HFFc6 (cell line): ENCODE results near the gene ZDHHC19. TPM values are rescaled to one million over a fixed set of nuclear protein-coding genes. Genes with fewer than 3 reads are reported as not detected.

Experiments
- DNase-seq: peaks from one replicate; pipeline ENCODE4 v3.0.0-alpha.2; 2018
- H3K27ac Mint-ChIP-seq: 2 replicates; pipeline ENCODE4 v1.8.0; 2020; ENCODE audit warnings: mild to moderate bottlenecking, mixed read lengths
- H3K27me3 Mint-ChIP-seq: 2 replicates; pipeline ENCODE4 v1.8.0; 2021; ENCODE audit warnings: mild to moderate bottlenecking, moderate library complexity, mixed read lengths; ENCODE audit not compliant: insufficient read depth
- H3K36me3 Mint-ChIP-seq: 2 replicates; pipeline ENCODE4 v1.8.0; 2021; ENCODE audit warnings: low read depth, mixed read lengths
- H3K4me1 Mint-ChIP-seq: 2 replicates; pipeline ENCODE4 v1.8.0; 2020; ENCODE audit warnings: low read depth, mixed read lengths
- H3K4me3 Mint-ChIP-seq: 2 replicates; pipeline ENCODE4 v1.8.0; 2020; ENCODE audit warnings: mild to moderate bottlenecking, moderate library complexity, mixed read lengths
- H3K9me3 Mint-ChIP-seq: 2 replicates; pipeline ENCODE4 v1.8.0; 2020; ENCODE audit warnings: mild to moderate bottlenecking, mixed read lengths
- CTCF ChIP-seq: fragments of 200-600 bp; sonication (generic); IDR thresholded peaks from 2 replicates; pipeline ENCODE4 v1.5.0; 2021; ENCODE audit warnings: antibody characterized with exemption, mild to moderate bottlenecking
- total RNA-seq, 6 experiments: library from RNA; stranded (reverse); fragmentation: NEBNext Ultra II Directional; extraction: Animal tissue kit (Norgen Biotek cat#: 25700); gene quantifications; 2 replicates in 1 of 6; 3 replicates in 5 of 6; pipeline ENCODE4 v1.2.3, GENCODE V29; 2021

ZDHHC19 gene
- total RNA-seq, 6 experiments from 2014 or later: not detected

- peak; percentile 9 for DNase-seq
- H3K4me3 Mint-ChIP-seq: peak overlapping the region; percentile 60
- TF ChIP-seq CTCF: no peak
- no peak overlapping the region for H3K27ac Mint-ChIP-seq
- H3K27me3 Mint-ChIP-seq: peaks cover 20% of the 10 kb centered on the region
- peaks cover 4% of the 10 kb centered on the region; the same call in 1 of the 2 replicates for H3K9me3 Mint-ChIP-seq
- peaks cover 8% of the 10 kb centered on the region for H3K4me1 Mint-ChIP-seq
- no peaks in the 10 kb centered on the region for H3K36me3 Mint-ChIP-seq
Observed at GRCh38 chr3:196202516-196202970, 8.7 kb downstream of the ZDHHC19 start.

- Mint-ChIP-seq H3K4me3 (no peak overlapping the region), H3K4me1 (peaks cover 8% of the 10 kb centered on the region), H3K27me3 (peaks cover 9% of the 10 kb centered on the region), H3K9me3 (no peaks in the 10 kb centered on the region), H3K36me3 (no peaks in the 10 kb centered on the region), H3K27ac (no peak overlapping the region)
- no peak for DNase-seq
- peak; percentile 36 for TF ChIP-seq CTCF
Observed at GRCh38 chr3:196198771-196199753, 12.1 kb downstream of the ZDHHC19 start.

GRCh38 chr3:196198081-196198675, 13.0 kb downstream of the ZDHHC19 start:
- no peak for TF ChIP-seq CTCF
- H3K27me3 Mint-ChIP-seq: peaks cover 4% of the 10 kb centered on the region
- no peak for DNase-seq
- H3K4me1 Mint-ChIP-seq: peaks cover 8% of the 10 kb centered on the region
- H3K27ac Mint-ChIP-seq: no peak overlapping the region
- H3K36me3 Mint-ChIP-seq: no peaks in the 10 kb centered on the region
- H3K4me3 Mint-ChIP-seq: no peak overlapping the region
- no peaks in the 10 kb centered on the region for H3K9me3 Mint-ChIP-seq

GRCh38 chr3:196197524-196197923, 13.7 kb downstream of the ZDHHC19 start:
- Mint-ChIP-seq H3K9me3 (no peaks in the 10 kb centered on the region), H3K27ac (no peak overlapping the region), H3K4me3 (no peak overlapping the region), H3K27me3 (peaks cover 4% of the 10 kb centered on the region), H3K36me3 (no peaks in the 10 kb centered on the region), H3K4me1 (peaks cover 5% of the 10 kb centered on the region)
- no peak for DNase-seq
- no peak for TF ChIP-seq CTCF

- no peak for DNase-seq
Observed at GRCh38 chr3:196195664-196196265, 15.4 kb downstream of the ZDHHC19 start.

More at GRCh38 chr3:196195664-196196265, 15.4 kb downstream of the ZDHHC19 start:
- H3K27ac Mint-ChIP-seq: no peak overlapping the region
- no peak for TF ChIP-seq CTCF
- H3K36me3 Mint-ChIP-seq: no peaks in the 10 kb centered on the region
- peaks cover 7% of the 10 kb centered on the region; the same call in 1 of the 2 replicates for H3K27me3 Mint-ChIP-seq
- no peaks in the 10 kb centered on the region for H3K4me1 Mint-ChIP-seq
- no peak overlapping the region for H3K4me3 Mint-ChIP-seq
- H3K9me3 Mint-ChIP-seq: no peaks in the 10 kb centered on the region
